GM19035 (cell line): ENCODE results near the gene SPZ1.
"Not testable (repeated sequence)": the region's sequence is repeated elsewhere in the genome, so short reads cannot be mapped to it uniquely, and the experiment has no call there.

ENCODE experiments used
- ATAC-seq: cut with Tn5 transposase; IDR thresholded peaks from one replicate; pipeline ENCODE4 v1.9.1; 2021; ENCODE audit not compliant: unreplicated experiment

The SPZ1 gene

GRCh38 chr5:80319702-80320101 is at the start of gene SPZ1:
Gene SPZ1 (plus strand): TSS chr5:80320002. CDS start chr5:80320216, 214 bp downstream.
- ATAC-seq: no peak

GRCh38 chr5:80270543-80270942 is 49.3 kb upstream of the SPZ1 start:
- ATAC-seq: not testable (repeated sequence)

GRCh38 chr5:80275347-80275746 is 44.5 kb upstream of the SPZ1 start:
- no peak for ATAC-seq

GRCh38 chr5:80276186-80276585 is 43.6 kb upstream of the SPZ1 start:
- ATAC-seq: no peak

- ATAC-seq: no peak
These were observed 42.6 kb upstream of the SPZ1 start for GRCh38 chr5:80277191-80277590.

DNA sequence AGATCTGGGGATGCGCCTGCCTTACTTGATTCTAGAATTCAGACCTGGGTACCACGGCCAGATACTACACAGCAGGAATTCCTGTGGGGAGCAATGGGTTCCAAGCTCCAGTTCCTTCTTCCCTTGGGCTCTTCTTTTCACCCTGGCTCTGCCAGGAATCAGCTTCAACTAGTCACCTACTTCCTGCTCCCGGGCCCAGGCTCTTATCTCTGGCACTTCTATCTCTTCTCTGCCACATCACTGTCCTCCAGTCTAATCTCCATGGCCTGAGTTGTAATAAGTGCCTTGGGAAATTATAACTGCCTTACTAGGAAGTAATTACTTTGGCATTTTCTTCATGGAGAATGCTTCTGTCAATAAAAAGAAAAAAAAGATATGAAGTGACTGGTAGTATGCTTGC is 37.7 kb upstream of the SPZ1 start:
- no peak for ATAC-seq

DNA sequence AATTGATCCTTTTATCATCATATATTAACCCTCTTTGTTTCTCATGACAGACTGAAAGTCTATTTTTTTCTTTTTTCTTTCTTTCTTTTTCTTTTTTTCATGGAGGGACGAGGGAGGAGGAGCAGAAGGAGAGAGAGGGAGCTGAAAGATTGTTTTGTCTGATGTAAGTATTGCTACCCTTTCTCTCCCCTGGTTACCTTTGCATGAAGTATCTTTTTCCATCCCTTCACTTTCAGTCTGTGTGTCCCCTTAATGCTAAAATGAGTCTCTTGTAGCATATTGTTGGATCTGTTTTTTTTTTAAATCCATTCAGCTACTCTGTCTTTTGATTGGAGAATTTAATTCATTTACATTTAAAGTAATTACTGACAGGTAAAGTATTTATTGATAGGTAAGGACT is 36.4 kb upstream of the SPZ1 start:
- no peak for ATAC-seq

DNA sequence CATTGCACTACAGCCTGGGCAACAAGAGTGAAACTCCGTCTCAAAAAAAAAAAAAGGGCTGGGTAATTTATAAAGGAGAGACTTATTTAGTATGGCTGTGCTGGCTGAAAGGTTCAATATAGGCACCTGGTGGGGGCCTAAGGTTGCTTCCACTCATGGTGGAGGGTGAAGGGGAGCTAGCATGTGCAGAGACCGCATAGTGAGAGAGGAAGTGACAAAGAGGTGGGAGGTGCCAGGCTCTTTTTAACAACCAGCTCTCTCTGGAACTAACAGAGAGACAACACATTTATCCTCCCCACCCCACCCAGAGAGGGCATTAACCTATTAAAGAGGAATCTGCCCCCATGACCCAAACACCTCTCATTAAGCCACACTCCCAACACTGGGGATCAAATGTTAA is 35.1 kb upstream of the SPZ1 start:
- no peak for ATAC-seq

GRCh38 chr5:80288177-80288576 is 31.6 kb upstream of the SPZ1 start:
- ATAC-seq: no peak

DNA sequence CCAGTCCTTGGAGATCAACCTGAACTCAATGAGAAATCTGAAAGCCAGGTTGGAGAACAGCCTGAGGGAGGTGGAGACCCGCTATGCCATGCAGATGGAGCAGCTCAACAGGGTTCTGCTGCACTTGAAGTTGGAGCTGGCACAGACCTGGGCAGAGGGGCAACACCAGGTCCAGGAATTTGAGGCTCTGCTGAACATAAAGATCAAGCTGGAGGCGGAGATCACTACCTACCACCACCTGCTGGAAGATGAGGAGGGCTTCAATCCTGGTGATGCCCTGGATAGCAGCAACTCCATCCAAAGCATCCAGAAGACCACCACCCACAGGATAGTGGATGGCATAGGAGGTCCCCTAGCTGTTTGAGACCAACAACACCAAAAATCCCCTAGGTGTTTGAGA is 30.5 kb upstream of the SPZ1 start:
- ATAC-seq: no peak

- no peak for ATAC-seq
These were observed 28.0 kb upstream of the SPZ1 start for GRCh38 chr5:80291761-80292160.

DNA sequence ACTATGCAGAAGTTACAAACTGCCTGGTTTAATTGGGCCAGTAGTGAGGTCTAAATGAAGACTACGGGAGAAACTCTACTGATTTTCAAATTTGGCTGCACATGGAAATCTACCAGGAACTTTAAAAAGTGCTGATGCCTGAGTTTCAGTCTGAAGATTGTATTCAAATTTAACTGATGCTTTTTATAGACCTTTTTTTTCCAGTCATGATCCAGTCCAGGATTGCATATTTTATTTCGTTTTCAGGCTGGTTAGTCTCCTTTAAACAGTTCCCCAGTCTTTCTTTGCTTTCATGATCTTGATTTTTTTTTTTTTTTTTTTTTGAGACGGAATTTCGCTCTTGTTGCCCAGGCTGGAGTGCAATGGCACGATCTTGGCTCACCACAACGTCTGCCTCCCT is 23.7 kb upstream of the SPZ1 start:
- ATAC-seq: no peak

GRCh38 chr5:80299601-80300000 is 20.2 kb upstream of the SPZ1 start:
- no peak for ATAC-seq

- ATAC-seq: no peak
These were observed 19.7 kb upstream of the SPZ1 start for GRCh38 chr5:80300125-80300524.

GRCh38 chr5:80300796-80301195 is 19.0 kb upstream of the SPZ1 start:
- ATAC-seq: not testable (repeated sequence)

DNA sequence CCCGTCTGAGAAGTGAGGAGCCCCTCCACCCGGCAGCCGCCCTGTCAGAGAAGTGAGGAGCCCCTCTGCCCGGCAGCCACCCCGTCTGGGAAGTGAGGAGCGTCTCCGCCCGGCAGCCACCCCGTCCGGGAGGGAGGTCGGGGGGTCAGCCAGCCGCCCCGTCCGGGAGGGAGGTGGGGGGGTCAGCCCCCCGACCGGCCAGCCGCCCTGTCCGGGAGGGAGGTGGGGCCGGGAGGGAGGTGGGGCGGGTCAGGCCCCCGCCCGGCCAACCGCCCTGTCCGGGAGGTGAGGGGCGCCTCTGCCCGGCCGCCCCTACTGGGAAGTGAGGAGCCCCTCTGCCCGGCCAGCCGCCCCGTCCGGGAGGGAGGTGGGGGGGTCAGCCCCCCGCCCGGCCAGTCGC is 18.5 kb upstream of the SPZ1 start:
- ATAC-seq: not testable (repeated sequence)

DNA sequence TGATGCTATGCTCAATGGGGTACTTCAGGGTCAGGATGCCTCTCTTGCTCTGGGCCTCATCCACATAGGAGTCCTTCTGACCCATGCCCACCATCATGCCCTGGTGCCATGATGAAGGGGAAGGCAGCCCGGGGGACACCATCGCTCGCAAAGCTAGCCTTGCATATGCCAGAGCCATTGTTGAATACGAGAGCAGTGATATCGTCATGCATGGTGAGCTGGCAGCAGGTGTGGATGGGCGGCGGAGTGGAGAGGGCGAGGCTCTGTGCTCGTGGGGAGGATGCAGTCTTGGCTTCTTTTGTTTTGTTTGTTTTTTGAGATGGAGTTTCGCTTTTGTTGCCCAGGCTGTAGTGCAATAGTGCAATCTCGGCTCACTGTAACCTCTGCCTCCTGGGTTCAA is 17.2 kb upstream of the SPZ1 start:
- no peak for ATAC-seq

- no peak for ATAC-seq
These were observed 11.3 kb upstream of the SPZ1 start for GRCh38 chr5:80308526-80308925.

GRCh38 chr5:80309871-80310665 is 9.7 kb upstream of the SPZ1 start:
- ATAC-seq: no peak

DNA sequence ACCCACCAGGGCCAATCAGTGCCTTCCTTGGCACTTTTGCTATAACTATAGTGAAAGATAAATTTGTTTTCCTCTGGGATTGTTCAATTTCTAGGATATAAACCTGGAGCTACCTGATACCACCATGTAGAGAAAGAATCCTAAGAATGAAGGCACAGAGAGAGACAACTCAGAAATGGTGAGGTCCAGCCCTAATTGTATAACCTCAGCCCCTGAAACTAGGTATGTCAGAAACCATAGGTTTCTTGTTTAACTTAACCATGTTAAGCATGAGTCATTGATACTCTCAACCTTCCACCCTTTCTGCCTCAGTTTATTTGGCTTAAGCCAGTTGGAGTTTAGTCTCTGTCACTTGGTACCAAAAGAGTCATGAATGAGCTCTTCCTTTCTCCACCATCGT is 4.6 kb upstream of the SPZ1 start:
- ATAC-seq: no peak

DNA sequence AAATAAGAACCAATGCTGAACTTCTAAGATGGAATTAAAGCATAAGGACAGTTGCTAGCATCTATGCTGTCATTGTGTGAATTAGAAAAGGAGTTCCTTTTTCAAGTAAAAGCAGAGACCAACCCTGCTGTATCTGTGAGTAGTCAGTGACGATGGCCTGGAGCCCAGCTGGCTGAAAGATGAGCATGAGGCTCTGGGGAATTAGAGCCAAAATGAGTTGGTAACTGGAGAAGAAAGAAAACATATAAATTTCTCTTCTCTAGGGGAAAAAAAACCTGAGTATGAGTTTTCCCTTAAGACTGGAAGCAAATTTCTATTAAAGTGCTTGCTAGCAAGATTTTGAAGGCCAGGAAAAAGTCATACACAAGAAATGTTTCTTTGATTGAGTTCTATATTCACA is 1.6 kb upstream of the SPZ1 start:
- no peak for ATAC-seq

DNA sequence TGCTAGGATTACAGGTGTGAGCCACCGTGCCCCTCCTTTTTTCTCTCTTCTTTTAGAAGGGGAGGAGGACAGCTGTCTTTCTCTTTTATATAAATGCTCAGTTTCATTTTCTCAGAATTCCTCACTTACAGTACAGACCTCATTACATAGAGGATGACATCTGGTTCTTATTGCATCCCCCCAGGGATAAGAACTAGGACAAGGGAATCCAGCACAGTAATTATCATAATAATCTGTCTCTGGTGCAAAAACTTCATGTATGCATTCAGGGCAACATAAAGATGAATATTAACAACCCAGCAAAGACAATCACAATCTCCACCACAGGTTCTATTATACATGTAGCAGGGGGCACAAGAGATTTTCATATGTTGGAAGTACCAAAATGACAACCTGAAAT is 5.1 kb downstream of the SPZ1 start:
- no peak for ATAC-seq

- no peak for ATAC-seq
These were observed 6.7 kb downstream of the SPZ1 start for GRCh38 chr5:80326468-80326867.
